Suprapubic skin (tissue), 4 donors: ENCODE results near the gene NRXN3. TPM values are rescaled to one million over a fixed set of nuclear protein-coding genes. Genes with fewer than 3 reads are reported as not detected.
A peak's percentile ranks its signal among the peaks of the same experiment; 100 is the strongest.

Source experiments
- DNase-seq, 2 donors: peaks; one replicate each; pipeline ENCODE4 v3.0.0-alpha.2; 2019; ENCODE audit warnings: low spot score in 2 of 2
- H3K27ac ChIP-seq: fragments of 200-600 bp; sonication (generic); one replicate; pipeline ENCODE4 v1.5.1; 2019
- H3K27me3 ChIP-seq: fragments of 200-600 bp; sonication (generic); one replicate; pipeline ENCODE4 v1.5.1; 2019
- H3K36me3 ChIP-seq: fragments of 200-600 bp; sonication (generic); one replicate; pipeline ENCODE4 v1.5.1; 2019
- H3K4me1 ChIP-seq: fragments of 200-600 bp; sonication (generic); one replicate; pipeline ENCODE4 v1.5.1; 2019
- H3K4me3 ChIP-seq: fragments of 200-600 bp; sonication (generic); one replicate; pipeline ENCODE4 v1.5.1; 2019; ENCODE audit warnings: mild to moderate bottlenecking
- H3K9me3 ChIP-seq: fragments of 200-600 bp; sonication (generic); one replicate; pipeline ENCODE4 v1.5.1; 2019
- CTCF ChIP-seq, 2 donors: fragments of 200-600 bp in 1 of 2; fragments of 450-650 bp in 1 of 2; sonication (generic) in 1 of 2; IDR thresholded peaks; one replicate each; pipeline ENCODE4 v1.5.1; 2016 to 2019; ENCODE audit warnings: antibody characterized with exemption in 2 of 2, mild to moderate bottlenecking in 1 of 2, moderate library complexity in 1 of 2
- EP300 ChIP-seq: sonication (generic); formaldehyde crosslinking; IDR thresholded peaks from one replicate; pipeline ENCODE4 v1.6.1; 2017; ENCODE audit warnings: antibody characterized with exemption
- POLR2A ChIP-seq, 2 donors: fragments of 450-650 bp; IDR thresholded peaks; one replicate each; pipeline ENCODE4 v1.6.1; 2017; ENCODE audit warnings: antibody characterized with exemption in 2 of 2, mild to moderate bottlenecking in 2 of 2, moderate library complexity in 2 of 2
- POLR2AphosphoS5 ChIP-seq, 3 donors: sonication (generic); formaldehyde crosslinking; IDR thresholded peaks; one replicate each; pipeline ENCODE4 v1.6.1; 2017; ENCODE audit warnings: antibody characterized with exemption in 3 of 3
- WGBS: methylation state at CpG from one replicate; pipeline ENCODE4 v1.1.5; 2018; 5-methylcytosine and 5-hydroxymethylcytosine counted together
- total RNA-seq, 4 donors: library from RNA; depleted of rRNA; stranded (reverse); fragments of >200 nt; gene quantifications; one replicate each; pipeline ENCODE4 v1.1.0, GENCODE V29; 2016

The NRXN3 gene
- total RNA-seq, 4 donors from 2014 or later: 0.79 to 4.3 (median 3.3) TPM

GRCh38 chr14:78446807-78447206 lies 276.6 kb downstream of the NRXN3 start:
- Histone ChIP-seq H3K27ac (no peak overlapping the region), H3K36me3 (no peaks in the 10 kb centered on the region), H3K4me3 (no peak overlapping the region), H3K9me3 (no peaks in the 10 kb centered on the region), H3K4me1 (no peaks in the 10 kb centered on the region), H3K27me3 (no peaks in the 10 kb centered on the region)
- no peak for DNase-seq
- no peak for TF ChIP-seq EP300
- TF ChIP-seq POLR2AphosphoS5 (IDR thresholded peaks at IDR 0.05): no peak
- no peak for TF ChIP-seq POLR2A (IDR thresholded peaks at IDR 0.05)
- no peak for TF ChIP-seq CTCF (IDR thresholded peaks at IDR 0.05)
- WGBS: 40% methylated on average over 3 of the region's 3 CpGs

GRCh38 chr14:78448164-78449094 lies 278.3 kb downstream of the NRXN3 start:
- no peak for DNase-seq
- no peaks in the 10 kb centered on the region for H3K9me3 ChIP-seq
- no peaks in the 10 kb centered on the region for H3K4me1 ChIP-seq
- no peak overlapping the region for H3K4me3 ChIP-seq
- WGBS: 46% methylated on average over 13 of the region's 13 CpGs
- no peaks in the 10 kb centered on the region for H3K36me3 ChIP-seq
- no peaks in the 10 kb centered on the region for H3K27me3 ChIP-seq
- no peak for TF ChIP-seq POLR2AphosphoS5 (IDR thresholded peaks at IDR 0.05)
- TF ChIP-seq CTCF (IDR thresholded peaks at IDR 0.05): peak in 1 of 2 donors; percentile 33
- TF ChIP-seq POLR2A (IDR thresholded peaks at IDR 0.05): no peak
- no peak for TF ChIP-seq EP300
- no peak overlapping the region for H3K27ac ChIP-seq

- no peak for TF ChIP-seq CTCF (IDR thresholded peaks at IDR 0.05)
- no peak for TF ChIP-seq EP300
- TF ChIP-seq POLR2AphosphoS5 (IDR thresholded peaks at IDR 0.05): no peak
- no peak for TF ChIP-seq POLR2A (IDR thresholded peaks at IDR 0.05)
- Histone ChIP-seq H3K27me3 (no peaks in the 10 kb centered on the region), H3K36me3 (no peaks in the 10 kb centered on the region), H3K4me1 (no peaks in the 10 kb centered on the region), H3K4me3 (no peak overlapping the region), H3K27ac (no peak overlapping the region), H3K9me3 (no peaks in the 10 kb centered on the region)
- WGBS: 73% methylated on average over 6 of the region's 6 CpGs
- DNase-seq: no peak
Measured at GRCh38 chr14:78450669-78451318, 280.6 kb downstream of the NRXN3 start.

GRCh38 chr14:78451319-78451695 lies 281.1 kb downstream of the NRXN3 start:
- Histone ChIP-seq H3K4me3 (no peak overlapping the region), H3K27ac (no peak overlapping the region), H3K27me3 (no peaks in the 10 kb centered on the region), H3K4me1 (no peaks in the 10 kb centered on the region), H3K9me3 (no peaks in the 10 kb centered on the region), H3K36me3 (no peaks in the 10 kb centered on the region)
- TF ChIP-seq CTCF (IDR thresholded peaks at IDR 0.05) (no peak), POLR2AphosphoS5 (IDR thresholded peaks at IDR 0.05) (no peak)
- 48% methylated on average over 2 of the region's 2 CpGs for WGBS
- DNase-seq: no peak

GRCh38 chr14:78455896-78456435 lies 285.8 kb downstream of the NRXN3 start:
- no peak for DNase-seq
- H3K4me3 ChIP-seq: no peak overlapping the region
- no peaks in the 10 kb centered on the region for H3K36me3 ChIP-seq
- no peaks in the 10 kb centered on the region for H3K9me3 ChIP-seq
- no peak overlapping the region for H3K27ac ChIP-seq
- TF ChIP-seq EP300 (no peak), CTCF (IDR thresholded peaks at IDR 0.05) (no peak), POLR2A (IDR thresholded peaks at IDR 0.05) (no peak), POLR2AphosphoS5 (IDR thresholded peaks at IDR 0.05) (no peak)
- H3K27me3 ChIP-seq: no peaks in the 10 kb centered on the region
- 61% methylated on average over 6 of the region's 6 CpGs for WGBS
- no peaks in the 10 kb centered on the region for H3K4me1 ChIP-seq
